HG02973 (cell line): ENCODE results near the gene IGFLR1.
"Not testable (repeated sequence)": the region's sequence is repeated elsewhere in the genome, so short reads cannot be mapped to it uniquely, and the experiment has no call there.

ENCODE experiments used
- ATAC-seq: cut with Tn5 transposase; IDR thresholded peaks from one replicate; pipeline ENCODE4 v1.9.1; 2021; ENCODE audit warnings: moderate library complexity; ENCODE audit not compliant: unreplicated experiment

IGFLR1 gene

GRCh38 chr19:35777961-35778360 lies 35.7 kb upstream of the IGFLR1 start:
- no peak for ATAC-seq

- ATAC-seq, result no peak
Measured at GRCh38 chr19:35777086-35777841, 35.0 kb upstream of the IGFLR1 start.

- ATAC-seq, result no peak
Measured at GRCh38 chr19:35776102-35776788, 34.0 kb upstream of the IGFLR1 start.

GRCh38 chr19:35775298-35776101 lies 33.2 kb upstream of the IGFLR1 start, which contains the start of gene ARHGAP33:
ARHGAP33 (plus strand) TSS chr19:35775564; CDS start chr19:35775659, 95 bp downstream.
- peak; percentile 95 for ATAC-seq

- no peak for ATAC-seq
Measured at GRCh38 chr19:35775046-35775297, 32.7 kb upstream of the IGFLR1 start.

- ATAC-seq, result no peak
Measured at GRCh38 chr19:35774274-35775045, 32.2 kb upstream of the IGFLR1 start.

- no peak for ATAC-seq
Measured at GRCh38 chr19:35773020-35773806, 31.0 kb upstream of the IGFLR1 start.

GRCh38 chr19:35772362-35772761 lies 30.1 kb upstream of the IGFLR1 start:
- not testable (repeated sequence) for ATAC-seq

GRCh38 chr19:35768082-35768421 lies 25.8 kb upstream of the IGFLR1 start:
- no peak for ATAC-seq

- ATAC-seq, result no peak
Measured at GRCh38 chr19:35767288-35768081, 25.2 kb upstream of the IGFLR1 start.

GRCh38 chr19:35766571-35767104 lies 24.4 kb upstream of the IGFLR1 start:
- ATAC-seq, result no peak

- no peak for ATAC-seq
Measured at GRCh38 chr19:35764432-35765315, 22.4 kb upstream of the IGFLR1 start.

- no peak for ATAC-seq
Measured at GRCh38 chr19:35760711-35761349, 18.6 kb upstream of the IGFLR1 start.

GRCh38 chr19:35759697-35760096 lies 17.4 kb upstream of the IGFLR1 start:
- no peak for ATAC-seq

- peak; percentile 89 for ATAC-seq
Measured at GRCh38 chr19:35757749-35758608, 15.7 kb upstream of the IGFLR1 start, which contains the start of gene PROSER3. PROSER3 (plus strand) TSS chr19:35758176; CDS start chr19:35758216, 40 bp downstream.

- no peak for ATAC-seq
Measured at GRCh38 chr19:35757231-35757748, 15.0 kb upstream of the IGFLR1 start.
